ENCODE measurements around the gene CCL11.
"Not testable (repeated sequence)": the region's sequence is repeated elsewhere in the genome, so short reads cannot be mapped to it uniquely, and the experiment has no call there.

Gene CCL11

DNA sequence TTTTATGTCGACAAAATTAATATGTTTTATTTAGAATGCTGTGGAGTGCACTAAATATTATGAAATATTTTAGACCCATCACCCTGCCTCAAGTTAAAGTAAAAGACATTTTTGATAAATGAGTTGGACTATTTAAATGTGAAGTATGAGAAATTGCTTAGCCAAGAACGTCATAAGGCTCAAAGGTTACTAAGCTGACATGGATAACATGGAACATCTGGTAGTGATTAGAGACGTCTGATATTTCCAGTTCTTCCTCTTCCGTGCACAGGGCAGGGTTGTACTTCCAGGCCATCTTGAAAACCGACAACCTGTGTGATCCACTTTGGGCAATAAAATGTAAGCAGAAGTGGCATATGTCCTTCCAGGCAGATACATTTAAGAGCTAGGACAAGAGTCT is 26.5 kb downstream of the CCL11 start:
- no peak for DNase-seq

DNA sequence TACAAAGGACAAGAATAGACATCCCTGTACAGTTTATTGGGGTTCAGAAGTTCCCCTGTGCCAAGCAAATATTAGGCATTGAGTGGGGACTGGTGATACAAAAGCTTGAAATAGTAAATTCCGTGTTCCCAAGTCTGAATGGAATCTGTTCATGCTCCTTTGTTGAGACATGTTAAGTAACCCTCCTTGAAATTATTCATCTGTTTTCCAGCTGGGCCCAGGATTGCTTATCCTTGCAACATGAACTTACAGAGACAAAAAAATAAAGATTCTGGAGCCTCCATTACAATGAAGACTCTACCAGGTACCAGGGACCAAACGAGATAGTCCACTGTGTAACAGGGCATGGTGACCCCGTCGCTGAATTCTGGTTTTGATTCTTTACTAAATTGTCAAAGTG is 27.6 kb downstream of the CCL11 start:
- DNase-seq: no peak

DNA sequence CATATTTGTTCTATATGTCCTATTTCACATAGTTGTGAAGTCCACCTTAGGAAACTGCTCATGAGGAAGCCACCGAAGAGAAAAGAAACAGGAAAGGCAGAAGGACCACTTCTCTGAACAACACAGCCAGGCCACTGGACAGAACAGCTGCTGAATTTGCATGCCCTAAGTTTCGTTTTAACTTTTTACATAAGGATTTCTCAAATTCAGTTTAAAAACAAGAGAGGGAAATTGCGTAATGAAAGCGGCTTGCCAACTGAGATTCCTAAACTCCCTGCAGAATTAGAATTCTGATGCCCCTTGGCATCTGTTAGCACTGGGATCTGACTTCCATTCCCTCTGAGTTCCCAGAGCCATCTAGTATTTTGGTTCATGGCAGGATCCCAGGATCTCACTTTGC is 28.7 kb downstream of the CCL11 start:
- DNase-seq: no peak

DNA sequence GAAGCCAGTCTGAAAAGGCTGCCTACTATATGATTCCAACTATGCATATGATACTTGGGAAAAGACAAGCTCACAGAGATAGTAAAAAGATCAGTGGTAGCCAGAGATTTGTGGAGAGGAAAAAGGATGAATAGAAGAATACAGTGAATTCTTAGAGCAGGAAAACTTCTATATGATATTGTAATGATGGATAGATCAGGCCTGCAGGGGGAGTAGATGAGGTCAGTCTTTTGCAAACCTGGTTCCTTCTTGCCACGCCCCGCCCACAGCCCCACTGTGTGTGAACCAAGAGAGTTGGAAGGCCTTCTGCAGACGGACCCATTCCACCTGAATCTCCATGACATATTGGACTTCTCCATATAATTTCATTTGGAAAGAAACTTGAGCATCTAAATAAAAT is 32.9 kb downstream of the CCL11 start:
- DNase-seq: peak in 1 of 2 donors; percentile 20

DNA sequence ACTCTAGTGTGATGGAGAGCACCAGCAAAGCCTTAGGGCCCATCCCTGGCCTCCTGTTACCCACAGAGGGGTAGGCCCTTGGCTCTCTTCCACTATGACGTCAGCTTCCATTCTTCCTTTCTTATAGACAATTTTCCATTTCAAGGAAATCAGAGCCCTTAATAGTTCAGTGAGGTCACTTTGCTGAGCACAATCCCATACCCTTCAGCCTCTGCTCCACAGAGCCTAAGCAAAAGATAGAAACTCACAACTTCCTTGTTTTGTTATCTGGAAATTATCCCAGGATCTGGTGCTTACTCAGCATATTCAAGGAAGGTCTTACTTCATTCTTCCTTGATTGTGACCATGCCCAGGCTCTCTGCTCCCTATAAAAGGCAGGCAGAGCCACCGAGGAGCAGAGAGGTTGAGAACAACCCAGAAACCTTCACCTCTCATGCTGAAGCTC is 33.5 kb downstream of the CCL11 start, which contains the start of gene CCL8:
TSS of gene CCL8 (plus strand) at position 397 of the 445 bp plus-strand sequence. CDS start 67 bp downstream, outside the sequence.
- DNase-seq: no peak

DNA sequence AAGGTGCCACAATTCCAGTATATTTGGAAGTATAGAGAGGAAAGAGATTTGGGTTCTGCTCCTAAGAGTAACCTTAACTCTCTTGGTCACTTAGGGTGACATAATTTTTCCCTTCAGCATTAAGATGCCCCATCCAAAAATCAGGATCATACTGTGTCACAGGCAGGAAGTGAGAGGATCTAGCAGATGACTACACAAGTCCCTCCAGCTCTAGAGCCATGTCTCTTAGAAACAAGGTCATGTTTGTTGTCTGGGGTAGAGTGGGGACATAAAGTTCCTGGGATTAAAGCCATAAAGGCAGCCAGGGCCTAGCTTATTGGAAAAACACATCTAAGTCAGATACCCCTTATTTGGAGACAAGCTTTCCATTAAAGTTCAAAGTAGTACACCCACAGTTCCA is 36.4 kb downstream of the CCL11 start:
- DNase-seq: no peak

DNA sequence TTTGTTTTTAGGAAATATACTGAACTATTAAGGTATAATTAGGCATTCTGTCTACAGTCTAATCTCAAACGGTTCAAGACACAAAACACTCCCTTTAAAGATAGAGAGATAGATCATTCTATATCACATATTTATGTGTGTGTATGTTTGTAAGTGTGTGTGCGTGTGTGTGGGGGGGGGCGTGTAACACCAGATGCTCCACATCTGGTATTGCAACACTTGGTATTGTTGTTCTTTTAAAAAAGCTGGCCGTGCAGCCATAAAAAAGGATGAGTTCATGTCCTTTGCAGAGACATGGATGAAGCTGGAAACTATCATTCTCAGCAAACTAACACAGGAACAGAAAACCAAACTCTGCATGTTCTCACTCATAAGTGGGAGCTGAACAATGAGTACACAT is 42.0 kb downstream of the CCL11 start:
- not testable (repeated sequence) for DNase-seq

DNA sequence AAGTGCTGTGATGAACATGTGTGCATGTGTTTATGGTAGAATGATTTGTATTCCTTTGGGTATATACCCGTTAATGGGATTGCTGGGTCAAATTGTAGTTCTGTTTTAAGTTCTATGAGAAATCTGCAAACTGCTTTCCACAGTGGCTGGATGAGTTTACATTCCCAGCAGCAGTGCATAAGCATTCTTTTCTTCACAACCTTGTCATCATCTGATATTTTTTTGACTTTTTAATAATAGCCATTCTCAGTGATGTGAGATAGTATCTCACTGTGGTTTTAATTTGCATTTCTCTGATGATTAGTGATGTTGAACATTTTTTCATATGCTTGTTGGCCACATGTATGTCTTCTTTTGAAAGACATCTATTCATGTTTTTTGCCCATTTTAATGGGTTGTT is 52.2 kb downstream of the CCL11 start:
- DNase-seq: no peak
